Stomach (tissue), 9 donors: ENCODE measurements around the gene MINDY3. TPM values are rescaled to one million over a fixed set of nuclear protein-coding genes. Genes with fewer than 3 reads are reported as not detected.
A peak's percentile ranks its signal among the peaks of the same experiment; 100 is the strongest.

Experiments used
- DNase-seq, 2 donors: peaks; one replicate each; pipeline versions ENCODE4 v3.0.0 to v3.0.0-alpha.2; 2013 to 2019
- H3K27ac ChIP-seq, 5 donors: fragments of 200-600 bp in 4 of 5; sonication (generic) in 4 of 5; one replicate each; pipeline ENCODE4 v1.5.1; 2013 to 2019; ENCODE audit warnings: mild to moderate bottlenecking in 1 of 5, moderate library complexity in 1 of 5
- H3K27me3 ChIP-seq, 3 donors: fragments of 200-600 bp; sonication (generic); one replicate each; pipeline ENCODE4 v1.5.1; 2017 to 2019; ENCODE audit warnings: mixed run types in 1 of 3
- H3K36me3 ChIP-seq, 4 donors: fragments of 200-600 bp; sonication (generic); 1 replicate in 3 of 4; 2 replicates in 1 of 4; pipeline ENCODE4 v1.5.1; 2016 to 2019
- H3K4me1 ChIP-seq, 4 donors: fragments of 200-600 bp; sonication (generic); one replicate each; pipeline ENCODE4 v1.5.1; 2016 to 2019
- H3K4me3 ChIP-seq, 4 donors: fragments of 200-600 bp; sonication (generic) in 3 of 4; one replicate each; pipeline ENCODE4 v1.5.1; 2016 to 2019; ENCODE audit warnings: mild to moderate bottlenecking in 1 of 4
- H3K9me3 ChIP-seq, 4 donors: fragments of 200-600 bp; sonication (generic); one replicate each; pipeline ENCODE4 v1.5.1; 2016 to 2019
- CTCF ChIP-seq, 7 experiments: fragments of 450-650 bp in 4 of 7; fragments of 200-600 bp in 3 of 7; sonication (generic) in 3 of 7; IDR thresholded peaks; one replicate each; pipeline ENCODE4 v1.5.1; 2016 to 2019; ENCODE audit warnings: antibody characterized with exemption in 7 of 7, control low read depth in 2 of 7, mild to moderate bottlenecking in 1 of 7
- EP300 ChIP-seq: sonication (generic); formaldehyde crosslinking; IDR thresholded peaks from one replicate; pipeline ENCODE4 v1.6.1; 2017; ENCODE audit warnings: antibody characterized with exemption
- POLR2A ChIP-seq, 4 donors: fragments of 450-650 bp; IDR thresholded peaks; one replicate each; pipeline ENCODE4 v1.6.1; 2016; ENCODE audit warnings: antibody characterized with exemption in 4 of 4, control low read depth in 2 of 4, mild to moderate bottlenecking in 1 of 4, moderate library complexity in 1 of 4
- POLR2AphosphoS5 ChIP-seq, 3 donors: sonication (generic); formaldehyde crosslinking; IDR thresholded peaks; one replicate each; pipeline ENCODE4 v1.6.1; 2016; ENCODE audit warnings: antibody characterized with exemption in 3 of 3
- WGBS, 5 donors: extraction: QIAGEN DNeasy Blood & Tissue Kit in 3 of 5; methylation state at CpG; one replicate each; pipeline versions ENCODE4 v1.1.5 to v1.1.7; 2013 to 2018; 5-methylcytosine and 5-hydroxymethylcytosine counted together
- intact Hi-C: fragments of 100-400 bp; cut with DNase I; formaldehyde crosslinking; loops from one replicate; pipeline ENCODE4 v1.15.1; 2023; ENCODE audit warnings: low total_unique reads
- polyA plus RNA-seq, 3 donors: library from polyadenylated mRNA; stranded (reverse); fragments of 200-250 nt; gene quantifications; one replicate each; pipeline ENCODE4 v1.2.3, GENCODE V29; 2013
- total RNA-seq, 5 donors: library from RNA; depleted of rRNA; stranded (reverse); fragments of >200 nt; gene quantifications; one replicate each; pipeline versions ENCODE4 v1.1.0 to v1.2.3, GENCODE V29; 2014 to 2016
- donor health status: healthy with polysubstance abuse.
- donor health status: Bipolar disorder and iron deficiency.
- donor health status: healthy.

Gene MINDY3
- total and polyA plus RNA-seq, 8 donors, result 7.6 to 55.4 (median 17.6) TPM

DNA sequence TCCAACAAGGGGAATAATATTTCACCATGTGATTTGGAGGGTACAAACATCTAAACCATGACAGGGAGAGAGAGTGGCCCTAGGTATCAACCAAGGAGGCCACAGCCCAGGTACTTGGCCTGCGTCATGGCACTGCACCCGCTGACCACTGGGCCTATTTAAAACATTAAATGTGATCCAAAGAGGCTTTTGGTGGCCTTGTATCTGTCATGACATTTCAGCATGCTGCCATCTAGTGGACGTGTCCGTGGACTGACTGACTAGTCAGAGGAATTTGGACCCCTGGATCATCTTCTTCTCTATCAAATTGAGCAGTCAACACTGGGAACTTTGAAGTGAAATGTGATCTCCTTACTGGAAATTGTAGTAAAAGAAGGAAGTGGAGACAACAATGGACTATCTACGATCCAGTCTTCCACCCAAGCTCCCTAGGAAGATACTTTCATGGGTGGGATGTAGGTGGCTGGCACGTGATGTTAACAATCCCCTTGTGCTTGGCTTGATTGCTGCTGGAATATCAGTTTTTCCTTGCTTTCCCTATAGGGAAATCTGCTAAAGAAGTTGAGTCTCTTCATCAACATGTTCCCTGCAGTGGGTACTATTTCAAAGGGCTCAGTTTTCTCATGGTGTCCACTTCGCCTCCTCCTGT is 116.0 kb downstream of the MINDY3 start:
- 36 to 50% (median 40%) methylated on average over 7 of the region's 7 CpGs for WGBS, 5 donors
- H3K27ac ChIP-seq, result no peak overlapping the region
- no peaks in the 10 kb centered on the region for H3K27me3 ChIP-seq
- no peak overlapping the region for H3K4me3 ChIP-seq
- no peaks in the 10 kb centered on the region for H3K36me3 ChIP-seq
- DNase-seq, result peak; percentile 38 to 62
- intact Hi-C loops, result no loop called here
- no peaks in the 10 kb centered on the region for H3K4me1 ChIP-seq
- no peak for TF ChIP-seq POLR2A (IDR thresholded peaks at IDR 0.05)
- TF ChIP-seq CTCF (IDR thresholded peaks at IDR 0.05), result peak in 3 of 7 experiments; percentile 14 to 31 (median 16)
- H3K9me3 ChIP-seq, result no peaks in the 10 kb centered on the region

- intact Hi-C loops, result no loop called here
- no peaks in the 10 kb centered on the region for H3K9me3 ChIP-seq
- no peaks in the 10 kb centered on the region for H3K36me3 ChIP-seq
- H3K27ac ChIP-seq, result no peak overlapping the region
- no peak for DNase-seq
- peaks cover 0 to 2% (median 0%) of the 10 kb centered on the region in 4 donors for H3K4me1 ChIP-seq
- TF ChIP-seq POLR2AphosphoS5 (IDR thresholded peaks at IDR 0.05) (no peak), CTCF (IDR thresholded peaks at IDR 0.05) (no peak), EP300 (no peak), POLR2A (IDR thresholded peaks at IDR 0.05) (no peak)
- WGBS, 5 donors, result 71 to 79% (median 78%) methylated on average over 2 of the region's 2 CpGs
- H3K27me3 ChIP-seq, result no peaks in the 10 kb centered on the region
- no peak overlapping the region for H3K4me3 ChIP-seq
These were observed 116.9 kb downstream of the MINDY3 start for GRCh38 chr10:15743443-15743842.

- H3K9me3 ChIP-seq, result no peaks in the 10 kb centered on the region
- TF ChIP-seq POLR2A (IDR thresholded peaks at IDR 0.05) (no peak), POLR2AphosphoS5 (IDR thresholded peaks at IDR 0.05) (no peak), CTCF (IDR thresholded peaks at IDR 0.05) (no peak), EP300 (no peak)
- no peak overlapping the region for H3K27ac ChIP-seq
- no peaks in the 10 kb centered on the region for H3K36me3 ChIP-seq
- intact Hi-C loops, result no loop called here
- DNase-seq, result no peak
- no peaks in the 10 kb centered on the region for H3K27me3 ChIP-seq
- 83 to 95% (median 89%) methylated on average over 3 of the region's 3 CpGs for WGBS, 5 donors
- no peak overlapping the region for H3K4me3 ChIP-seq
- H3K4me1 ChIP-seq, result peaks cover 0 to 3% (median 0%) of the 10 kb centered on the region in 4 donors
These were observed 117.5 kb downstream of the MINDY3 start for GRCh38 chr10:15742836-15743235.

DNA sequence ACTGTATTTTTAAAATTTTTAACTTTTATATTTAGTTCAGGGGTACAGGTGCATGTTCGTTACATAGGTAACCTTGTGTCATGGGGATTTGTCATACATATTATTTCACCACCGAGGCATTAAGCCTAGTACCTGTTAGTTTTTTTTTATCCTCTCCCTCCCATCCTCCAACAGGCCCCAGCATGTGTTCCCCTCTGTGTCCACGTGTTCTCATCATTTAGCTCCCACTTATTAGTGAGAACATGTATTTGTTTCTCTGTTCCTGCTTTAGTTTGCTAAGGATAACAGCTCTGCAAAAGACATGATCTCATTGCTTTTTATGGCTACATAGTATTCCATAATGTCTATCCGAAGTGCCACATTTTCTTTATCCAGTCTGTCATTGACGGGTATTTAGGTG is 118.2 kb downstream of the MINDY3 start:
- Histone ChIP-seq H3K27ac (no peak overlapping the region), H3K27me3 (no peaks in the 10 kb centered on the region), H3K4me1 (peaks cover 0 to 3% (median 0%) of the 10 kb centered on the region in 4 donors), H3K4me3 (no peak overlapping the region), H3K36me3 (no peaks in the 10 kb centered on the region), H3K9me3 (no peaks in the 10 kb centered on the region)
- DNase-seq, result no peak
- TF ChIP-seq POLR2AphosphoS5 (IDR thresholded peaks at IDR 0.05), result no peak
- TF ChIP-seq POLR2A (IDR thresholded peaks at IDR 0.05), result no peak
- no peak for TF ChIP-seq EP300
- no peak for TF ChIP-seq CTCF (IDR thresholded peaks at IDR 0.05)
- 55 to 61% (median 58%) methylated on average over 5 of the region's 5 CpGs for WGBS, 5 donors
- intact Hi-C loops, result no loop called here
